GM18907 (cell line): ENCODE results near the gene PTS.
"Not testable (repeated sequence)": the region's sequence is repeated elsewhere in the genome, so short reads cannot be mapped to it uniquely, and the experiment has no call there.

ENCODE experiments used
- ATAC-seq: cut with Tn5 transposase; IDR thresholded peaks from one replicate; pipeline ENCODE4 v1.9.1; 2021; ENCODE audit warnings: mild to moderate bottlenecking, moderate library complexity; ENCODE audit not compliant: unreplicated experiment

The PTS gene

DNA sequence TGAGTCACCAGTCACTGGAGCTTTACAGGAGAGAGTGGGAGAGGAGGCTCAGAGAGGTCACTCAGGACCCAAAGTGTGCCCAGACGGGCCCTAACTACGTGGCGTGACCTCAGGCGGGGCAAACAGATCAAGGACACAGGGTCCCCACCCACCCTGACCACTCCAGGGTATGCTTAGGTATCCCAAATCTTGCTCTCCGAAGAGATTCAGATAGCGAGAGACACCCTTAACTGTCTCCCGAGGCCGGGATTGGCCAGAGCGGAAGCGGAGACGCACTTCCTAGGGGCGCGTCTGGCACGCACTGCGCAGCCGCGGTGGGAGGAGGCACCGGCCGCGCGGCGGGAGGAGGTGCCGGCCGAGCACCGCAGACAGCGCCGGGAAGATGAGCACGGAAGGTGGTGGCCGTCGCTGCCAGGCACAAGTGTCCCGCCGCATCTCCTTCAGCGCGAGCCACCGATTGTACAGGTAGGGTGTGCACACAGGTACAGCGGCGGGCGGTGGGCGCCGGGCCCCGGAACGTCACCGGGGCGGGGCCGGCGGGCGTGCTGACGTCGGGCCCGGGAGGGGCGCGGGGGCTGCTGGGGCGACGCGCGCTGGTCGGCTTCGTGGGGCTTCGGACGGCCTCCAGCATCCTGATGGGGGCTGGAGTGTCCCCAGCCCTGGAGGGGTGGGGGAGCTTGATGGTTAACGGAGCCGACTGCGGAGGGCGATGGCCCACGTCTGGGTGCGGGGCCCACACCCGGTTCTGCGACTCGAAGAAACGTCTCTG lies at the start of gene PTS:
Gene PTS (plus strand): TSS at position 367 of the 769 bp plus-strand sequence. CDS start 16 bp downstream, at position 383.
- peak; percentile 97 for ATAC-seq

DNA sequence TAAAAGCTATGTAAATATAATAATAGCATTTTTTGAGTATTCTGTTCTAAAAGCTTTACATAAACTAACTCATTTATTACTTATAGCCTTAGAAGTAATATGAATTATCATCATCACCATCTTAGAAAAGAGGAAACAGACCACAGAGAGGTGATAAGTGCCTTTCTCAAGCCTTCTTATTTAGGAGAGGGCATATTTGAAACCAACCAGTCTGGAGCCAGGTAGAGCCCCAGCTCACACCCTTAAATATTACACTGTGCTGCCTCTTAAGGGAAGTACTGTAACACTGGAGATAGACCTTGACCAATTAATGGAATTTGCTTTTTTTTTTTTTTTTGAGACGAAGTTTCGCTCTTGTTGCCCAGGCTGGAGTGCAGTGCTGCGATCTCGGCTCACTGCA lies 48.6 kb upstream of the PTS start:
- ATAC-seq: no peak

DNA sequence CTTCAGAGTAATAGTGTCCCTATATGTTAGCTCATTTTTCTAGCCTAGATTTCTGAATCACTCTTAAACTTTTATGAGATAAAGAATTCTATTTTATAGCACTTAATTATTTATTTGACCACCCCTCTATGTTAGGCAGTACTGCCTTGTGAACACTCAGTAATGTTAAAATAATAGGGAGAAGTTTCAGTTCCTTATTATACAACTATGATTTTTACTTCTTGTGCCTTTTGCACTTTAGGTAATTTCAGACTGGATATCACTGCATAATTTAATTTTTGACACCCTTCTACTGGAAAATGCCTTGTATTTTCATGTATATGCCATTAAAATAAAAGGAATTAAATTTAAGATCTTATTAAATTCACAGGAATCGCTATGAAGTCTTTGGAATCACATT lies 47.8 kb upstream of the PTS start:
- no peak for ATAC-seq

DNA sequence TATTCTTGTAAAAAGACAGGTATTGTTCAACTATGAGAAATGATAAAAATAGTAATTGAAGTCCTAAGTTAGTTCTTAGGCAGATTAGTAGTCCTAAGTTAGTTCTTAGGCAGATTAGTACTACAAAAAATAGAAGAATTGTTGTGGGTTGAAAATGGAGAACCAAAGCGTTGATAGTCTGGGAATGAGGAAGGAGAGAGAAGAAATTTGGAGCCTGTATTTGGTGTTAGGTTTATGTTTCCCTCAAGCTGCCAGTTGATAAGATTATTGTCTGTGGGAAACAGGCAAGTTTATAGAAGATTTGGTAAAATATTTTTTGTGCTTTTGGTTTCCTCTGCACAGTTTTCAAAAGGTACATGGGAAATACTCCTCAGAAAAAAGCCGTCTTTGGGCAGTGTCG lies 47.3 kb upstream of the PTS start:
- no peak for ATAC-seq

DNA sequence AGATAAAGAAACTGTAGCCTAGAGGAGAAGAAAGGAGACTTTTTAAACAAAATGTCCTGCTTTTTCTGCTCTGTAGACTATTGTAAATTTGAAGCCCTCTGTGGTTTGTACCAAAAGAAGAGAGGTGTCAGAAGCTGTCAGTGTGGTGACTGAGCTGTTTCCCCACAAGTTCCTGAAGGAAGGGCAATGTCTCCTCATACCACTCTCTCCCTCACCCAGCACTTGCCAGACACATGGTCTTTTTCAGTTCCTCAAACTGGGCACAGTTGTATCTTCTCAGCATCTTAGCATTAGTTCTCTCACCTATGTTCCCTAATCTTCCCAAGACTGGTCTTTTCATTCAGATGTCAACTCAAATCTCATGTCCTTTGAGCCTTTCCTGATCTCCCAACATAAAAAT lies 46.6 kb upstream of the PTS start:
- ATAC-seq: peak; percentile 91

DNA sequence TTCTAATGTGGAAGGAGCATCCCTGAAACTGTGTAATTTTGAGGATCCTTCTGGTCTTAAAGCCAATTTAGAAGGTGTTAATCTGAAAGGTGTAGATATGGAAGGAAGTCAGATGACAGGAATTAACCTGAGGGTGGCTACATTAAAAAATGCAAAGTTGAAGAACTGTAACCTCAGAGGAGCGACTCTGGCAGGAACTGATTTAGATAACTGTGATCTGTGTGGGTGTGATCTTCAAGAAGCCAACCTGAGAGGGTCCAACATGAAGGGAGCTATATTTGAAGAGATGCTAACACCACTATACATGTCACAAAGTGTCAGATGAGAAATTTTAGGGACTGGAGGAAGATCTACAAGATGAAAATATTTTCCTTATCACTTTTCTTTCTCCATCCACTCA lies 43.4 kb upstream of the PTS start:
- no peak for ATAC-seq

DNA sequence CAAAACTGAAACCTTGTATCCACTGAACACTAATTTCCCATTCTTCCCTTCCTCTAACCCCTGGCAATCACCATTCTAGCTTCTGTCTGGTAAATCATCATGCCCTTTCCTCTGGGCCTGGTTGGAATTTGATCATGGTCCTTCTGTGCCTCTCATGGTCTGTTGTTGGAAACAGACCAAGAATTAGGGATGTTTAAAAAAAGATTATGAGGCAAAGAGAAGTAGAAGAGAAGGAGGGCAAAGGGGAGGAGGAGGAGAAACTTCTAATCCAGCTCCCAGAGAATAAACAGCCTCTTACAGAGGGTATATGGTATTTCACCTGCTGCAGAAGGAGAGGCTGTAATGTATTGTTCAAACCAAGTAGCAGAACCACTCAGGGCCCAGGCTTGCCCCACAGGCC lies 40.3 kb upstream of the PTS start:
- no peak for ATAC-seq

DNA sequence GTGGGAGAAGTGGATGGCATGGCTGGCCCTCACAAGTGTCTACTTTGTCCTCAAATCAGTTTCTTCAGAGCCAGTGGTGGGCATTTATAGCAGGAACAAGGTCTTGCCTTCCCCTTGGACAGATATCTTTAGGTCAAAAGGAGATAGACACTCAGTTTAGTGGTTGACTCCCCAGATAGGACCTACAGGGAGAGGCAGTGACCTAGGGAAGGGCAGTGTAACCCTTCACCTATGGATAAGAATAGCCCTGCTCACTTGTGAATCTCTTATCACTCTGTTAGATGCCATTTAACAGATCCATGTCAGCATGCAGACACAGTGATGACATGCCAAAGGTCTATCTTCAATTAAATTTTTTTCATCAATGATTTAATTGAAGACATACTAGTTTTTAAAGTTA lies 39.9 kb upstream of the PTS start:
- no peak for ATAC-seq

DNA sequence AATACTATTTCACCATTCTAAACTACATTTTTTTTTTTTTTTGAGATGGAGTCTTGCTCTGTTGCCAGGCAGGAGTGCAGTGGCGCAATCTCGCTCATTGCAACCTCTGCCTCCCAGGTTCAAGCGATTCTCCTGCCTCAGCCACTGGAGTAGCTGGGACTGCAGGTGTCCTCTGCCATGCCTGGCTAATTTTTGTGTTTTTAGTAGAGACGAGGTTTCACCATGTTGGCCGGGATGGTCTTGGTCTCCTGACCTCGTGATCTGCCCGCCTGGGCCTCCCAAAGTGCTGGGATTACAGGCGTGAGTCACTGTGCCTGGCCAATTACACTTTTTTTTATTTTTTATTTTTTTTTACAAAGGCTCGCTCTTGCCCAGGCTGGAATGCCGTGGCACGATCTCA lies 31.1 kb upstream of the PTS start:
- not testable (repeated sequence) for ATAC-seq

DNA sequence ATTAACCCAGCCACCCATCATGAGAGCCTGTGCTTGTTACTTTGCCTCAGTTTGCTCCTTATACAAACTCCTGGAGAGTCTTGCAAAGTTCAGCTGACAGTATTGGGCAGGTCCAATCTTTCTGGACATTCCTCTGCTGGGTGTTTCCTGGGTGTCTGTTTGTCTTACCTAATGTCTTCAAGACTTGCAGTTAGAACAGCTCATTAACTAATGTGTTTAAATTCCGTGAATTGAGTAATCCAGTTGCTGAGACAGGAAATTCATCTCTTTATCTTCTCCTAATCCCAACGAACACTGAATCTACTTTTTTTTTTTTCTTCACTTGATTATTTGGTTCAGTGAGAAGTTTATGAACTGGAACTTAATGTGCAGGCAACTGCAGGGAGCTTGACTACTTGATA lies 30.3 kb upstream of the PTS start:
- ATAC-seq: no peak

DNA sequence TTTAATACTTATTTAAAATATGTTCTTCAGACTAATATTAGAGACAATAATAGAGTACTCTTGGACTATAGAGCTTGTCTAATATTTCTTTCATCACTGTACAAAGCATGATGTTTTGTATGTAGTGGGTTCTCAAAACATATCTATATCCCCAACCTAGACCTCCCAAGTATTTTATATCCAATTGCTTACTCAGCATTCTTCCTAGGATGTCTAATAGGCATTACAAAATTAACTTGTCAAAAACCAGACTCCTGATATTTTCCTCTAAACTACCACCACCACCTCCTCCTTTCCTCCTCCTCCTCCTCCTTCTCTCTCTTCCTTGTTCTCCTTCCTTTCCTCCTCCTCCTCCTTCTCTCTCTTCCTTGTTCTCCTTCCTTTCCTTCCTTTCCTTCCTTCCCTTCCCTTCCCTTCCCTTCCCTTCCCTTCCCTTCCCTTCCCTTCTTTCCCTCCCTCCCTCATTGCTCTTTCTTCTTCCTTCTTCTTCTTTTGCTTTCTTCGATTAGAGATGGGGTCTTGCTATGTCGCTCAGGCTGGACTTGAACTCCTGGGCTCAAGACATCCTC lies 29.6 kb upstream of the PTS start:
- ATAC-seq: no peak

DNA sequence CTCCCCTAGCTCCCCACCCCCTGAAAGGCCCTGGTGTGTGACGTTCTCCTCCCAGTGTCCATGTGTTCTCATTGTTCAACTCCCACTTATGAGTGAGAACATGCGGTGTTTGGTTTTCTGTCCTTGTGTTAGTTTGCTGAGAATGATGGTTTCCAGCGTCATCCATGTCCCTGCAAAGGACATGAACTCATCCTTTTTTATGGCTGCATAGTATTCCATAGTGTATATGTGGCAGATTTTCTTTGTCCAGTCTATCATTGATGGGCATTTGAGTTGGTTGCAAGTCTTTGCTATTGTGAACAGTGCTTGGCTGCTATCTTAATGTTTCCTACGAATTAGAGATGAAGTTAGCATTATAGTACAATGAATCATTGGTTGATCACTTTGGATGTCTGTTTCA lies 27.1 kb upstream of the PTS start:
- not testable (repeated sequence) for ATAC-seq

DNA sequence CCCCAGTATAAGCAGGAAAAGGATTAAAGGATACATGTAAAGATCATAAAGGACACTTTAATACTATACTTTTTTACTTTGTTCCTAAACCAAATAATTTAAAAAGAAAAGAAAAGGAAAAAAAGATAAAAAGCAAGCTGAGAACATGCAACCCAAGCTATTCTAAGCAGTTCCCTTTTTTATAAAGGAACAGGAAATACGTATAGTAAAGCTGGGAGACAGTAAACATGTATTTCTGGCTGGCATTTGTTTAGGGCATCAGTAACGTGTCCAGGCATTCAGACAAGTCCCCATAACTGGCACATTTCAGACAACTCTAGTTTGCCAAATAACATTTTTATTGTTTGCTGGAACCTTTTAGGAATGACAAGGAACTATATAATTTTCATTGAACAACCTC lies 26.0 kb upstream of the PTS start:
- no peak for ATAC-seq

DNA sequence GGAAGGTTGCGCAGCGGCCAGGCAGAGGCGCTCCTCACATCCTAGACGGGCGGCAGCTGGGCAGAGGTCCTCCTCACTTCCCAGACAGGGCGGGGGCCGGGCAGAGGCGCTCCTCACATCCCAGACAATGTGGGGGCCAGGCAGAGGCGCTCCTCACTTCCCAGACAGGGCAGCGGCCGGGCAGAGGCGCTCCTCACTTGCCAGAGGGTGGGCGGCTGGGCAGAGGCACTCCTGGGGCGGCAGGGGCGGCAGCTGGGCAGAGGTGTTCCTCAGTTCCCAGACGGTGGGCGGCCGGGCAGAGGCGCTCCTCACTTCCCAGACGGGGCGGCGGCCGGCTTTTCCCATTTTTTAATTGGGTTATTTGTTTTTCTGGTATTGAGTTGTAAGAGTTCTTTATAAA lies 20.2 kb upstream of the PTS start:
- no peak for ATAC-seq

DNA sequence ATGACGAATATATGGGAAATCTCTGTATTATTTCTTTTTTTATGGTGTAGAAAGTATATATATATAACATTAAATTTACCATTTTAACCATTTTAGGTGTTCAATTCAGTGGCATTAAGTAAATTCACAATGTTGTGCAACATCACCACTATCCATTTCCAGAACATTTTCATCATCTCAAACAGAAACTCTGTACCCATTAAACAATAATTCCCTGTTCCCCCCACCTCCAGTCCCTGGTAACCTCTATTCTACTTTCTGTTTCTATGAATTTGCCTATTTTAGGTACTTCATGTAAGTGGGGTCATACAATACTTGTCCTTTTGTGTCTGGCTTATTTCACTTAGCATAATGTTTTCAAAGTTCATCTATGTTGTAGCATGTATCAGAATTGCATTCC lies 15.3 kb upstream of the PTS start:
- ATAC-seq: no peak

DNA sequence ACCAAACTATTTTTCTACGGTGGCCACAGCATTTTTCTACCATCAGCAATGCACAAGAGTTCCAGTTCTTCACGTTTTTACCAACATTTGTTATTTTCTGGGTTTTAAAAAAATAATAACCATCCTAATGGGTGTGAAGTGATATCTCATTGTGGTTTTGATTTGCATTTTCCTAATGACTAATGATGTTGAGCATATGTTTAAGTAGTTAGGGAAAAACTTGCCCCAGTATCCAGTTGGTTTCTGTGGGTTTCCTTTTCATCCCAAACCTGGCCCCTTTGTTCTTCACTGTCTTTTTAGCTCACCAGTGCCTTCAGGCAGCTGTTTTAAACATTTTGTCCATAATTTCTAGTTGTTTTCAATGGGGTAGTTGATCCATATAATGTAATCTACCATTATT lies 14.7 kb upstream of the PTS start:
- ATAC-seq: no peak

DNA sequence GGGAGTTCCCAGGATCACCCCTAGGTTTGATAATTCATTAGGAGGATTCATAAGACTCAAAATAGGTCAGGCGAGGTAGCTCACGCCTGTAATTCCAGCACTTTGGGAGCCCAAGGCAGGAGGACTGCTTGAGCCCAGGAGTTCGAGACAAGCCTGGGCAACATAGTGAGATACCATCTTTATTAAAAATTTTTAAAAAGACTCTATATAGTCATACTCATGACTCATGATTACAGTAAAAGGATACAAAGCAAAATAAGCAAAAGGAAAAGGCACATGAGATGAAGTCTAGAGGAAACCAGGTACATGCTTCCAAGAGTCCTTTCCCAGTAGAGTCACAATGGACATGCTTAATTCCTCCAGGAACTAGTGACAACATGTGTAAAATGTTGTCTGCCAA lies 13.9 kb upstream of the PTS start:
- ATAC-seq: no peak

DNA sequence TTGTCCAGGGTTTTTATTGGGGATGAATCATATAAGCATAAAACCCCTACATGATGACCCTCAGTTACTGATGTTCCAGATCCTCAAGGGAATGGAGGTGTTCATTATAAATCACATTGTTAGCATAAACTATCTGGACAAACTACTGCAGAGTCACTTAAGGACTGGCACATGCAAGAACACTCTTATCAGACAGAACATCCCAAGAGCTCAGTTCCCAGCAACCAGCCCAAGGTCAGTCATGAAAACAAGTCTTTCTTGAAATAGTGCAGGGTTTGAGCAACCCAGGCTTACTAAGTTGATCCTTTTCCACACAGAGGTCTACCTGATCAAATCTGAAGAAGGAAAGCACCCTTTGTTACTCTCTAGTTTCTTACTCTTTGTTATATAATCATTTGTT lies 13.5 kb upstream of the PTS start:
- ATAC-seq: no peak

DNA sequence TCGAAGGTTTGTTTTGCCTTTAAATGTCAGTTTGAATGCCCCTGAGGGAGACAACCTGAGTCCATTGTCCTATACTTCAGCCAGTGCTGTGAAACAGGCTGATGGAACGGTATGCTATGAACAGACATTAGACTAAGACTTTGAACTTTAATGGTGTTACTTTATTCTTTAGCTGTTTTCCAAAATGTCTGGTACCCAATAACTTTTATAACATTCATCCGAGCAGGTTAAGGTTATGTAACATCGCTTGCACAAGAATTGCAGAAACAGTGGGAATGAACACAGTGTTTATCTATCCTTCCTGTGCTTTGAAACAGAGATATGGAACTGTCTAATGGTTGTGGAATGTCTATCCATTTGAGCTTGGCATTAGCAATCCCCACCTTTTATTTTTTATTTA lies 12.5 kb upstream of the PTS start:
- no peak for ATAC-seq

DNA sequence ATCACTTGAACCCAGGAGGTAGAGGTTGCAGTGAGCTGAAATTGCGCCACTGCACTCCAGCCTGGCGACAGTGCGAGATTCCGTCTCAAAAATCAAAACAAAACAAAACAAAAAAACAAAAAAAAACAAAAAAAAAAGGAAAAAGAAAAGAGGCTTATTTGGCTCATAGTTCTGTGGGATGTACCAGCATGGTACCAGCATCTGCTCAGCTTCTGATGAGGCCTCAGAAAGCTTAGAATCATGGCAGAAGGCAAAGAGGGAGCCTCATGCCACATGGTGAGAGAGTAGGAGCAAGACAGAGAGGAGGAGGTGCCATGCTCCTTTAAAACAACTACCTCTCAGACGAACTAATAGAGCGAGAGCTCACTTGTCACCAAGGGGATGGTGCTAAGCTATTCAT lies 10.6 kb upstream of the PTS start:
- no peak for ATAC-seq

DNA sequence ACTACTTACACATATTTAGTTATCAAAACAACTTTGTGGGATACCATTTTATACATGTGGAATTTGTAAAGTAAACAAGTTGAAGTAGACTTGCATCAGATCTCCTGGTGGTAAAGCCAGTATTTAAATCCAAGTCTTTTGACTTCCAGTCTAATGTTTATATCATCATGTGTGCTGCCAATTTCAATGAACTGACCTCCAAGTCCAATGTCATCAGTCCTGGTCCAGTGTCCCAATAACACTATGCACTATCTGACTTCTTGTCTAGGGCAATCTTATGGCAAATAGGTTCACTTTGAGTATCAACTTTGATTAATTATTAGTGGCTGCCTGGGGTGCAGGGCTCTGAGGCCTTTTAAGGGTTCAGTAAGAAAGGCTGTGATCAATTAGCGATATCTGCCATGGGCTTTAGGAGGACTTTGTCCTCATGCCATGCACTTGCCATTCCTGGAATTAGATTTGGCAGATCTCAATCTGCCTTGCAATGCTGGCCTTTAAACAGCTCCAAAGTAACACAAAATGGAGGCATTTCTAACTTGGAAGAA lies 9.6 kb upstream of the PTS start:
- no peak for ATAC-seq

DNA sequence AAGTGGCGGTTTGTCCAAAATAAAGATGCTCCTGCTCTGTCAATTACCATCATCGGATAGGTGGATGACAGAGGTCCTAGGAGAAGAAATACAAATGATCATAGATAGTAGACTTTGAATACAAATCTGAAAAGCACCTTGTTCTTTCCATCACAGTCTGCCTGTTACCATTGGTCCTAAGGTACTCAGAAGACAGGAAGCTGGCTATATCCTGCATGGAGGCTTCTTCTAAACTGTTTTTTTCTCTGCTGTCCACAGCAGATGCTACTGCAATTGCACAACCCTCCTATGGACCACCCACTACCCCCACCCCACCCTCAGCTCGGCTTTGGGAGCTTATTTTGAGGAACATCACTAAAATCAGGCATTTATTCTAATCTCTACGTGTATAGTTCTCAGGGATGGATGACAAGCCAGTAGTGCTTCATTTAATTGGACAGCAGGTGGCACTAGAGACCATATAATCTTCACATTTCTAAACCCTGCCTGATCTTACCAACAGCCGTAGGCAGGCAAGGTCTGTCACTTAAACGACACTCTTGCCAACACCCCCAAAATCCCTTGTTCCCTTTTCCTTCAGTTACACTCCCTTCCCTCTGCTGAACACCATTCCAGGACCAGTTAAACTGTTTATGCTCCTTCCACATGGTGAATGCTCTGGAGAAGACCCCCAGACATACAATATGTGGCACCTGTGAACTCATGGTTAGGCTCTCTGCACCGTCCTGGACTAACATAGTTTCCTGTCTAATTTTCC lies 6.6 kb upstream of the PTS start:
- peak; percentile 91 for ATAC-seq
